HepG2 (cell line): ENCODE measurements around the gene CLEC16A. TPM values are rescaled to one million over a fixed set of nuclear protein-coding genes. Genes with fewer than 3 reads are reported as not detected.

Source experiments
- RNF219 ChIP-seq: sonication (generic); formaldehyde crosslinking; IDR thresholded peaks from 2 replicates; pipeline ENCODE4 v1.5.0; 2020; ENCODE audit warnings: mild to moderate bottlenecking, missing genetic modification reagents
- SETDB1 ChIP-seq: sonication (generic); formaldehyde crosslinking; IDR thresholded peaks from 2 replicates; pipeline ENCODE4 v1.5.1; 2020; ENCODE audit warnings: missing genetic modification reagents, mild to moderate bottlenecking, borderline replicate concordance
- TBP ChIP-seq: sonication (generic); formaldehyde crosslinking; IDR thresholded peaks from 2 replicates; pipeline ENCODE4 v1.5.0; 2020; ENCODE audit warnings: missing genetic modification reagents
- ZNF121 ChIP-seq: sonication (generic); formaldehyde crosslinking; IDR thresholded peaks from 2 replicates; pipeline ENCODE4 v1.5.0; 2020; ENCODE audit warnings: mild to moderate bottlenecking, missing genetic modification reagents
- ZNF432 ChIP-seq: sonication (generic); formaldehyde crosslinking; IDR thresholded peaks from 2 replicates; pipeline ENCODE4 v1.5.0; 2020; ENCODE audit warnings: missing genetic modification reagents, mild to moderate bottlenecking, borderline replicate concordance
- ZNF547 ChIP-seq: sonication (generic); formaldehyde crosslinking; IDR thresholded peaks from 2 replicates; pipeline ENCODE4 v1.5.1; 2020; ENCODE audit warnings: mild to moderate bottlenecking, missing genetic modification reagents
- ZNF670 ChIP-seq: sonication (generic); formaldehyde crosslinking; IDR thresholded peaks from 2 replicates; pipeline ENCODE4 v1.8.0; 2022; ENCODE audit warnings: mild to moderate bottlenecking, missing genetic modification reagents, borderline replicate concordance
- polyA plus RNA-seq, 8 experiments: library from polyadenylated mRNA; depleted of rRNA in 3 of 8; stranded (reverse) in 7 of 8; unstranded in 1 of 8; fragments of >200 nt; fragmentation: Illumina TruSeq in 4 of 8; extraction: Trizol in 4 of 8; gene quantifications; 2 replicates each; pipeline versions ENCODE4 v1.2.1 to v1.2.3, GENCODE V29; 2011 to 2016; ENCODE audit warnings: low read depth in 4 of 8, missing spikeins in 1 of 8, mixed read lengths in 1 of 8; ENCODE audit not compliant: insufficient read depth in 1 of 8
- total RNA-seq, 5 experiments: library from RNA; depleted of rRNA; stranded (reverse); fragments of >200 nt; fragmentation: Illumina TruSeq; extraction: Trizol; gene quantifications; 2 replicates each; pipeline ENCODE4 v1.2.3, GENCODE V29; 2016; ENCODE audit warnings: low read depth in 1 of 5
- TF ChIP-seq, protein P1 (sequence below): sonication (generic); formaldehyde crosslinking; IDR thresholded peaks from 2 replicates; pipeline ENCODE4 v1.4.0; 2020; ENCODE audit warnings: mild to moderate bottlenecking, missing genetic modification reagents
- TF ChIP-seq, protein P2 (sequence below): sonication (generic); formaldehyde crosslinking; IDR thresholded peaks from 2 replicates; pipeline ENCODE4 v1.8.0; 2023; ENCODE audit warnings: mild to moderate bottlenecking, missing genetic modification reagents

Gene CLEC16A
- total and polyA plus RNA-seq, 2 of the 13 experiments (the other 11 are each of a cell fraction or from before 2014, with no cell fraction given), result 8.5 to 10.3 TPM

DNA sequence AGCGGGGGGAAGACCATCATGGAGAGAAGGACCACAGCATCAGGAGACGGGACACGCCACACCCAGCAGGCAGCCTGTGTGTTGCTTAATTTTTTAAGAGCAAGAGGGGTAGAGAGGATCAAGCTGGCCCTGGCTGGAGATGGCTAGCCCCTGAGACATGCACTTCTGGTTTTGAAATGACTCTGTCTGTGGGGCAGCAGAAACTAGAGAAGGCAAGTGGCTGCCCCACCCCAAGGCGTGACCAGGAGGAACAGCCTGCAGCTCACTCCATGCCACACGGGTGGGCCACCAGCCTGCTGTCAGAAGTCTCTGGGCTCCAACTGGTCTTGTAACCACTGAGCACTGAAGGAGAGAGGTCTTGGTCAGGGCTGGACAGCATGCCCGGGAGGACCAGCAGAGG lies 236.1 kb downstream of the CLEC16A start (continued):
- TF ChIP-seq, protein P1, sequence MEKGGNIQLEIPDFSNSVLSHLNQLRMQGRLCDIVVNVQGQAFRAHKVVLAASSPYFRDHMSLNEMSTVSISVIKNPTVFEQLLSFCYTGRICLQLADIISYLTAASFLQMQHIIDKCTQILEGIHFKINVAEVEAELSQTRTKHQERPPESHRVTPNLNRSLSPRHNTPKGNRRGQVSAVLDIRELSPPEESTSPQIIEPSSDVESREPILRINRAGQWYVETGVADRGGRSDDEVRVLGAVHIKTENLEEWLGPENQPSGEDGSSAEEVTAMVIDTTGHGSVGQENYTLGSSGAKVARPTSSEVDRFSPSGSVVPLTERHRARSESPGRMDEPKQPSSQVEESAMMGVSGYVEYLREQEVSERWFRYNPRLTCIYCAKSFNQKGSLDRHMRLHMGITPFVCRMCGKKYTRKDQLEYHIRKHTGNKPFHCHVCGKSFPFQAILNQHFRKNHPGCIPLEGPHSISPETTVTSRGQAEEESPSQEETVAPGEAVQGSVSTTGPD (CRISPR knock-in tag), result no peak
- no peak for TF ChIP-seq TBP (CRISPR knock-in tag)
- no peak for TF ChIP-seq SETDB1 (CRISPR knock-in tag)
- TF ChIP-seq, protein P2, sequence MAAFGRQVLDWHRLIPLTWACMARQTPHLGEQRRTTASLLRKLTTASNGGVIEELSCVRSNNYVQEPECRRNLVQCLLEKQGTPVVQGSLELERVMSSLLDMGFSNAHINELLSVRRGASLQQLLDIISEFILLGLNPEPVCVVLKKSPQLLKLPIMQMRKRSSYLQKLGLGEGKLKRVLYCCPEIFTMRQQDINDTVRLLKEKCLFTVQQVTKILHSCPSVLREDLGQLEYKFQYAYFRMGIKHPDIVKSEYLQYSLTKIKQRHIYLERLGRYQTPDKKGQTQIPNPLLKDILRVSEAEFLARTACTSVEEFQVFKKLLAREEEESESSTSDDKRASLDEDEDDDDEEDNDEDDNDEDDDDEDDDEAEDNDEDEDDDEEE, result no peak
- no peak for TF ChIP-seq RNF219
- TF ChIP-seq ZNF547 (CRISPR knock-in tag), result no peak
- no peak for TF ChIP-seq ZNF432 (CRISPR knock-in tag)
- TF ChIP-seq ZNF121 (CRISPR knock-in tag), result no peak
- no peak for TF ChIP-seq ZNF670 (CRISPR knock-in tag)
